Measurements from ENCODE around the gene PRKAG2.

The PRKAG2 gene

GRCh38 chr7:151686016-151686766 is 190.7 kb downstream of the PRKAG2 start:
- DNase-seq: no peak

DNA sequence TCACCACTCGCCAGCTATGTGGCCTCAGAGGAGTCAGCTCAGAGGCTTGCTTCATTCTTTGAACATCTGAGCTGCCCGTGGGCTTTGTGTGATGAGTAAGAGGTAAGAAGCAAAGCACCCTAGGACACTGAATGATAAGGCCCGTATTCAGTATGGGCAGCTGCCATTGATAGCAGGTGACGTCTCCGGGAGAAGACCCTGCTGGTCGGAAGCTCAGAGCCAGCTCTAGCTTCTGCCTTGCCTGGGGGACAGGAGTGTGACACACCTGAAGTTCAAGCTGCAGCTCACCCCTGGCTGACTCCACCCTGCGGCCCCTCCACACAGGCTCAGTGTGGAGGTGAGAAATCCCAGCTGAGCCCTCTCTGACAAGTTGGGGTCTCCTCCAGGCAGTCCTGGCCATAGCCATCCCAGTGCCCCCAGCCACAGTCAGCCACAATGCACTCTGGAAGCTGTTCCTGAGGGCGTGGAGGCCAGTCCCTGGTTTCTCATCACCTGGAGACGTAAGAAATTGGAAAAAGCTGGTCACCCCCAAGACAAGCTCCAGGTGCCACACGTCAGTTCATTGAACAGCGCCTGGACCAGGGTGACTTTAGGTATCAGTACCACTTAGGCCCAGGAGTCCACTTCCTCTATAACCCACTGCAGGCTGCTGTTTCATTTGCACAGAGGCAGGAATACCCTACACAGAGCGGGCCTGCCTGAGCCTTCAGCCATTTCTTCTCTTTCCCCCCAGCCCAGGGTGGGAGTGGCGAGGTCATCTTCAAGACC is 192.3 kb downstream of the PRKAG2 start:
- DNase-seq: no peak

- DNase-seq: no peak
Measured at GRCh38 chr7:151683615-151684407, 193.1 kb downstream of the PRKAG2 start.

- DNase-seq: no peak
Measured at GRCh38 chr7:151682831-151683614, 193.9 kb downstream of the PRKAG2 start.

- no peak for DNase-seq
Measured at GRCh38 chr7:151681726-151682125, 195.2 kb downstream of the PRKAG2 start.

DNA sequence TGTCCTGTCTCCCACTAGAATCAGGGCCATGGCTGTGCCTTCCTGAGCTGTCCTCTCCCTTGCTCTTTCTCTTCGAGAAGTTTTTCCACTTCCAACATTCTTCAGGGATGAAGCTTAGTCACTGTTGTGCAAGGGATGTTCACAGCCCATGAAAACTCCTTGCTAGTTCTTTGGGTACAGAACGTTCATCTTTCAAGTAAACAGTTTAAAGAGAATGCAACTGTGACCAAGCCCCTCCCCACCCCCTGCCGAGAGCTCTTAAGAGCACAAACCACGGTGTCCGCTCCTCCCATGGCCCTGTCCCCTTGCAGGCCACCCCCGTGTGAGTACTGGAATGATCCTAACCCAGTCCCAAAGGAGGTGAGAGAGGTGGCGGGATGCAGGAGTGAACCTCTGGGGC is 196.1 kb downstream of the PRKAG2 start:
- DNase-seq: no peak

DNA sequence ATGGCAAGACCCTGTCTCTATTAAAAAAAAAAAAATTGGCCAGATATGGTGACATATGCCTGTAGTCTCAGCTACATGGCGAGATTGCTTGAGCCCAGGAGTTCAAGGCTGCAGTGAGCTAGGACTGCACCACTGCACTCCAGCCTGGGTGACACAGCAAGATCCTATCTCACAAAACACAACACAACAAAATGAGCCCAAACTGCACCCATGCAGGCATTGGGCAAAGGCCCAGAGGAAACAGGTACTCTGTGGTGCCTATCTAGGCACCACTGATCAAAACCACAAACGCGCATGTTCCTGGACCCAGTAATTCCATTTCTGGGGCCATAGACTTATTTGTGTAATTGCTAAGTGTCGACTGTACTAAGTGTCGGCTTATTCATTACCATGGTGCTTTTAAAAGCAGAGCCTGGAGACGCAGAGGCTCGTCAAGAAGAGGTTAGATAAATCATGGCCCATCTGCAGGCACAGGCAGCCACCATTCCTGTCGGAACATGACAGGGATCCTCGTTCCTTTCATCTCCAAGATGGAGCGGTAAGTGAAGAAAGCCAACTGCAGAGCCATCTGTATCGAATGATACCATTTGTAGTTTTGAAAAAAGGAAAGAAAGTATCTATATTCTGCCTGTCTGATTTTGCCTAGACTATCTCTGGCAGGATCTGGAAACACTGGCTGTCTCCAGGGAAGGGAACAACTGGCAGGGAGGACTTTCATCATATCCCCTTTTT is 196.9 kb downstream of the PRKAG2 start:
- no peak for DNase-seq

- no peak for DNase-seq
Measured at GRCh38 chr7:151679071-151679708, 197.7 kb downstream of the PRKAG2 start.

GRCh38 chr7:151678227-151678604 is 198.7 kb downstream of the PRKAG2 start:
- DNase-seq: no peak

DNA sequence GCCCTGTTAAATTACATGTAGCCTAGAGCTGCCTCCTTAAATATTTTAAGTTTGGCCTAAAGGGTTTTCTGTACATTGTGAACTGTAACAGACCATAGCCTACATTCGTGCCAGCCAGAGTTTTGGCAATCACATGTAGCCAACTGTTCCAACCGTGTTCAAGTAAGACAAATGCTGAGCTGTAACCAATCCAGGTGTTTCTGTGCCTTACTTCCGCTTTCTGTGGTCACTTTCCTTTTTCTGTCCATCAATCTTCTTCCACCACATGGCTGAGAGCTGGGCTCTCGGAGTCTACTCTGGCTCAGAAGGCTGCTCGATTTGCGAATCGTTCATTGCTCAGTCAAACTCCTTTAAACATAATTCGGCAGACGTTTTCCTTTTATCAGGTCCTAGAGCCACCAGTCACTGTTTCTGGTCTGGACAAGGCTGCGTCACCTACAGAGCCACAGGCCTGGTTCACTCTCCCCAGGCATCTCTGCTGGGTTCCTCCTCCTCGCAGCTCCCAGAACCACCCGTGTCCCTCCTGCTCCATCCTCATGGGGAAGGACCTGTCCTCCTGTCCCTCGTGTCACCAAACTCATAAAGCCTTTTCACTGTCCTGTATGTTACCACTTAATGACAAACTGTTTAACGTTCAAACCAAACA is 199.2 kb downstream of the PRKAG2 start:
- DNase-seq: no peak

GRCh38 chr7:151676759-151677158 is 200.2 kb downstream of the PRKAG2 start:
- DNase-seq: no peak

- DNase-seq: no peak
Measured at GRCh38 chr7:151675196-151675920, 201.6 kb downstream of the PRKAG2 start.

GRCh38 chr7:151674161-151674920 is 202.6 kb downstream of the PRKAG2 start:
- no peak for DNase-seq

- DNase-seq: no peak
Measured at GRCh38 chr7:151673216-151673615, 203.7 kb downstream of the PRKAG2 start.

GRCh38 chr7:151672716-151673115 is 204.2 kb downstream of the PRKAG2 start:
- no peak for DNase-seq

- no peak for DNase-seq
Measured at GRCh38 chr7:151671514-151671913, 205.4 kb downstream of the PRKAG2 start.

DNA sequence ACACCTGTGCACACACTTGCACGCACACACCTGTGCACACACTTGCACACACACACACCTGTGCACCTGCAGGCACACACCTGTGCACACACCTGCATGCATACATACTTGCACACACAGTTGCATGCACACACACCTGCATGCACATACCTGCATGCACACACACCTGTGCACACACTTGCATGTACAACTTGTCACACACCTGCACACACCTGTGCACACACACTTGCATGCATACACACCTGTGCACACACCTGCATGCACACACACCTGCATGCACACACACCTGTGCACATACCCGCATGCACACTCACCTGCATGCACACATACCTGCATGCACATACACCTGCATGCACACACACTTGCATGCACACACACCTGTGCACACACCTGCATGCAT is 207.2 kb downstream of the PRKAG2 start:
- DNase-seq: no peak

DNA sequence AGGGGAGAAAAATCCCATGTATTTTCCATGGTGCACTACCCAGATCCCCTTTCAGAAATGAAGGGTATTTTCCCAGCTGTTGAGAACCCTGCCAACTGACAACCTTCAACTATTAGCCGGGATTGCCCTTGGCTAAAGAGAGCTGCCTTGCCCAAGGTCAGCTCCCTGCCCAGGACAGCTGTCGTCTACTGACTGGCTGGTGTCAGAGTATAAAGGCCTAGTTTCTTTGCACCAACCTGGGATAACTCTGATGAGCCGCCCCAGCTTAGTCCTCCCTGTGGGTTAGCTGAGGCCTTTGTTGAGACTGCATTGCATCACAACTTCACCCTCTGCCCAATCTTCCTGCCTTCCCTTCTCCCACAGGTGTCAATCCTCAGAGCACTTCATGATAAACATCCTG is 210.0 kb downstream of the PRKAG2 start:
- no peak for DNase-seq

- no peak for DNase-seq
Measured at GRCh38 chr7:151665368-151665767, 211.5 kb downstream of the PRKAG2 start.

DNA sequence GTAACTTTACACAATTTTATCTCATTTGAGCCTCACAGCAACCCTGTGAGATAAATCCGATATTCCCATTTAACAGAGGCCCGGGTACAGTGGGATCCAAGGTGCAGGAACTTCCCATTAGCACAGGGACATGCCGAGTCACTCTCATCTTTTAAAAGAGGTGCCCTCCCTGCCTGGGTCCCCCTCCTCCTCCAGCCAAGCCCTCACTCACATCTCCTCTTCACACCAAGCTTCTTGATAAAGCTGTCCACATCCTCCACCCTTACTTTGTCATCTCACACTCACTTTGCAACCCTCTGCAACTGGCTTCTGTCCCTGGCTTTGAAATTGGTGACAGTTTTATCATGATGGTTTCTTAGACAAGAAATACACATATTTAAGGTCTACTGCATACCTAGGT is 212.6 kb downstream of the PRKAG2 start:
- no peak for DNase-seq

All from activated CD4-positive, alpha-beta T cell treated with anti-CD3 and anti-CD28 coated beads for 1 hour (primary cell).